ENCODE data around the gene TMCC1. TPM values are rescaled to one million over a fixed set of nuclear protein-coding genes. Genes with fewer than 3 reads are reported as not detected.
A peak's percentile ranks its signal among the peaks of the same experiment; 100 is the strongest.

Gene TMCC1
- total and polyA plus RNA-seq, 2 donors (not counting 1 experiment from before 2014, with no cell fraction given): 8.5 to 32.2 TPM

- H4K20me1 ChIP-seq (ENCODE audit: control insufficient read depth, insufficient read depth, low read length, poor library complexity, severe bottlenecking): no peaks in the 10 kb centered on the region
- peak; percentile 23 for DNase-seq
- no peaks in the 10 kb centered on the region for H3K36me3 ChIP-seq (replicated peaks in 1 of 2; ENCODE audit: control extremely low read depth in 1 of 2, control insufficient read depth in 1 of 2, extremely low read depth in 1 of 2, insufficient read depth in 2 of 2, low read length in 1 of 2)
- no peak overlapping the region for H3K27ac ChIP-seq (ENCODE audit: low read length in 2 of 2)
- no peaks in the 10 kb centered on the region for H3K27me3 ChIP-seq (replicated peaks in 1 of 4; ENCODE audit: control extremely low read depth in 1 of 4, control insufficient read depth in 3 of 4, insufficient read depth in 4 of 4, low read length in 3 of 4)
- ATAC-seq (ENCODE audit: low read depth): no peak
- H3K9me3 ChIP-seq (ENCODE audit: control extremely low read depth in 1 of 3, control insufficient read depth in 2 of 3, insufficient read depth in 1 of 3, low read length in 2 of 3): no peaks in the 10 kb centered on the region
- intact Hi-C loops (cut with micrococcal nuclease): loop anchor here (5.0 kb wide), 3 partner anchors 63 to 1838 kb away; partner anchors contain the start of genes ATP2C1 and SEC61A1
- Mint-ChIP-seq H3K4me1 (peaks cover 38% of the 10 kb centered on the region), H3K27ac (peak overlapping the region; percentile 39), H3K4me3 (no peak overlapping the region), H3K9me3 (ENCODE audit: insufficient read depth) (no peaks in the 10 kb centered on the region), H3K27me3 (no peaks in the 10 kb centered on the region)
- peaks cover 36% of the 10 kb centered on the region for H3K79me2 ChIP-seq (ENCODE audit: control insufficient read depth, insufficient read depth, low read length)
- no peak overlapping the region for H3K4me3 ChIP-seq (ENCODE audit: control extremely low read depth in 1 of 5, extremely low read depth in 1 of 5, insufficient read depth in 1 of 5, low read depth in 2 of 5, low read length in 4 of 5)
- no peak overlapping the region for H2AFZ ChIP-seq (ENCODE audit: insufficient read depth, low read depth, low read length, poor library complexity, severe bottlenecking)
- WGBS (ENCODE audit: insufficient coverage): no CpG with 5 or more reads among the region's 2 CpGs
- TF ChIP-seq CTCF (IDR thresholded peaks at IDR 0.05): no peak
- TF ChIP-seq EZH2 (IDR thresholded peaks at IDR 0.05; ENCODE audit: borderline replicate concordance, insufficient read depth, low read depth, low read length, poor library complexity, severe bottlenecking): no peak
- ChIA-PET CTCF (interaction anchor here (0.7 kb wide), 1 partner anchor 10 kb away, joined by 3 read pairs; no protein-coding TSS in a partner anchor), POLR2A (no interaction called here)
- peaks cover 30 to 34% of the 10 kb centered on the region in 2 donors for H3K4me1 ChIP-seq (ENCODE audit: control insufficient read depth in 2 of 2, insufficient read depth in 2 of 2, low read length in 2 of 2)
- peak overlapping the region; percentile 28 for H3K4me2 ChIP-seq (replicated peaks; ENCODE audit: low read depth, low read length, poor library complexity, severe bottlenecking)
- no peak overlapping the region for H3K9ac ChIP-seq (ENCODE audit: low read length)
These were observed 3.4 kb downstream of the TMCC1 start for GRCh38 chr3:129890125-129890524.

- Histone ChIP-seq H3K4me1 (ENCODE audit: control insufficient read depth in 2 of 2, insufficient read depth in 2 of 2, low read length in 2 of 2) (peaks cover 27 to 28% of the 10 kb centered on the region in 2 donors), H3K27ac (ENCODE audit: low read length in 2 of 2) (no peak overlapping the region), H3K9ac (ENCODE audit: low read length) (no peak overlapping the region), H3K9me3 (ENCODE audit: control extremely low read depth in 1 of 3, control insufficient read depth in 2 of 3, insufficient read depth in 1 of 3, low read length in 2 of 3) (no peaks in the 10 kb centered on the region), H3K4me2 (replicated peaks; ENCODE audit: low read depth, low read length, poor library complexity, severe bottlenecking) (no peak overlapping the region), H2AFZ (ENCODE audit: insufficient read depth, low read depth, low read length, poor library complexity, severe bottlenecking) (no peak overlapping the region), H4K20me1 (ENCODE audit: control insufficient read depth, insufficient read depth, low read length, poor library complexity, severe bottlenecking) (no peaks in the 10 kb centered on the region), H3K79me2 (ENCODE audit: control insufficient read depth, insufficient read depth, low read length) (peaks cover 47% of the 10 kb centered on the region), H3K27me3 (replicated peaks in 1 of 4; ENCODE audit: control extremely low read depth in 1 of 4, control insufficient read depth in 3 of 4, insufficient read depth in 4 of 4, low read length in 3 of 4) (no peaks in the 10 kb centered on the region), H3K4me3 (ENCODE audit: control extremely low read depth in 1 of 5, extremely low read depth in 1 of 5, insufficient read depth in 1 of 5, low read depth in 2 of 5, low read length in 4 of 5) (no peak overlapping the region), H3K36me3 (replicated peaks in 1 of 2; ENCODE audit: control extremely low read depth in 1 of 2, control insufficient read depth in 1 of 2, extremely low read depth in 1 of 2, insufficient read depth in 2 of 2, low read length in 1 of 2) (no peaks in the 10 kb centered on the region)
- DNase-seq (no peak), ATAC-seq (ENCODE audit: low read depth) (no peak)
- TF ChIP-seq EZH2 (IDR thresholded peaks at IDR 0.05; ENCODE audit: borderline replicate concordance, insufficient read depth, low read depth, low read length, poor library complexity, severe bottlenecking) (no peak), CTCF (IDR thresholded peaks at IDR 0.05) (no peak)
- Mint-ChIP-seq H3K27me3 (no peaks in the 10 kb centered on the region), H3K27ac (no peak overlapping the region), H3K9me3 (ENCODE audit: insufficient read depth) (no peaks in the 10 kb centered on the region), H3K4me3 (no peak overlapping the region), H3K4me1 (peaks cover 32% of the 10 kb centered on the region)
- intact Hi-C loops (cut with micrococcal nuclease): no loop called here
- WGBS (ENCODE audit: insufficient coverage): no CpG with 5 or more reads among the region's 5 CpGs
- ChIA-PET CTCF (no interaction called here), POLR2A (no interaction called here)
These were observed 4.7 kb downstream of the TMCC1 start for GRCh38 chr3:129888771-129889170.

Data from B cell (primary cell).